NCI-H345 (cell line): ENCODE results near the gene EVA1B.

Experiments used
- DNase-seq: peaks from one replicate; lab custom pipeline; 2025; lab: John Stamatoyannopoulos, UW

EVA1B gene

GRCh38 chr1:36309397-36309796 lies 14.0 kb downstream of the EVA1B start:
- no peak for DNase-seq

- no peak for DNase-seq
Measured at GRCh38 chr1:36307601-36308330, 15.7 kb downstream of the EVA1B start.

DNA sequence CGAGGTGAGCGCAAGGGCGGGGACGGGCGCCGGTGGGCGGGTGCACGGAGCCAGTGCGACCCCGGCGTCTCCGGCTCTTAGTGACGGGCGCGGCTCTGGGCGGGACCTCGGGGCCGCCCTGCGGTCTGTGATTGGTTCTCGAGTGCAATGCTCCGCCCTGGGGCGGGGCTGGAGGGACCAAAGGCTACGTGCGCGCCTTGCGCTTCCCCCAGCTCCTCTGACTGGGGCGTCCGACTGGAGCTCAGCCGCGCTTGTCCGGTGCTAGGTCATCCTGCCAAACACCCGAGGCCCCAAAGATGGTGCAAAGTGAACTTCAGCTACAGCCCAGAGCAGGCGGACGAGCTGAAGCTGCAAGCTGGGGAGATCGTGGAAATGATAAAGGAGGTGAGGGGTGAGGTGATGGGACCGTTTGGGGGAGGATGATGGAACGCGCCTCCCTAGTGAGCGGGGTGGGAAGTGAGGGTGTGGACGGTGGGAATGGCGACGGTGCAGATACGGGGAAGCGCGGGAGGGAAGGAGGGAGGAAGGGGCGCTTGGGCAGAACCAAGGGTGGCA lies 16.5 kb downstream of the EVA1B start:
- peak; percentile 98 for DNase-seq

DNA sequence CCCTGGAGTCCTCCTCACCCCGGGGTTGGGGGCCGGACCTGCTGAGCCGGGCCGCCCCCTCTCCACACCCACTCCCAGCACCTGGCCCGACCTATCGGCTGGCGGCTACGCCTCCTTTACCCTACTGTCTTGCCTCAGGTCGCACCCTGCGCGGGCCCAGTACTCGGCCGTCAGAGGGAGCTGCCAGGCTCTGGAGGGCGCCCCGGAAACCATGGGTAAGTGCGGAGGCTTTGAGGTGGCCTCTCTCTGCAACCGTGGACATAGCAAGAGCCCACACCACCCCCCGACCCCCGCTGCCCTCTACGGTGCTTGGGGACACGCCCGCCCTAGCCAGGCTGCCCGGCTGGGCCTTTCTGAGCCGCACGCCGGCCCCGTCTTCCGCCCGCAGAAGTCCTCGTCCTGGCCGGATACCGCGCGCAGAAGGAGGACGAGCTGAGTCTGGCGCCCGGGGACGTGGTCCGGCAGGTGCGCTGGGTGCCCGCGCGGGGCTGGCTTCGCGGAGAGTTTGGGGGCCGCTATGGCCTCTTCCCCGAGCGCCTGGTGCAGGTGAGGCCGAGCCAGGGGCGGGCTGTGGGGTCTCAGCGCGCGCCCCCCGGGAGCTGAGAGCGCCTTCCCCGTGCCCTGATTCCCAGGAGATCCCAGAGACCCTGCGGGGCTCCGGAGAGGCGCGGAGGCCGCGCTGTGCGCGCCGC lies 17.1 kb downstream of the EVA1B start, which contains the start of gene SH3D21:
Gene SH3D21, plus strand, starts transcription at position 159 of the 692 bp plus-strand sequence. Its CDS starts 53 bp downstream, at position 212.
- peak; percentile 75 for DNase-seq

GRCh38 chr1:36305915-36306209 lies 17.6 kb downstream of the EVA1B start:
- DNase-seq: no peak

GRCh38 chr1:36304970-36305914 lies 18.2 kb downstream of the EVA1B start:
- no peak for DNase-seq

GRCh38 chr1:36304521-36304920 lies 18.9 kb downstream of the EVA1B start:
- DNase-seq: no peak

- DNase-seq: no peak
Measured at GRCh38 chr1:36303650-36304360, 19.6 kb downstream of the EVA1B start.

DNA sequence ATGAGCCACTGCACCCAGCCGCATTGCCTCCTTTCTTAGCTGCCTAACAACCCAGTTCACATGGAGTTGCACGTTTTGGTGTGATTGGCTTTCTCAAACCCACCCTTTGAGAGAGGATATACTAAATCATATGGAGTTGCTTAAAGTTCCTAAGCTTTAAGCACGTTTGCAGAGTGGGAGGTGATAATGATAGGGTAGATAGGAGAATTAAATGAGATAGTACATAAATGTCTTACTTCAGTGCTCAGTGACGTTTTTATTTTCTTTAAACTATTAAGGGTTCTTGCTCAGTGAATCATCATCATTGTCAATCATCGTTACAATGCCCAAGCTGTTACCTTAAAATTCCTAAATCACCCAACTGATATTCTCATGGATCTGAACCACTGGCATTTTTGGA lies 20.2 kb downstream of the EVA1B start:
- no peak for DNase-seq

- no peak for DNase-seq
Measured at GRCh38 chr1:36301220-36301619, 22.2 kb downstream of the EVA1B start.

- no peak for DNase-seq
Measured at GRCh38 chr1:36300526-36300925, 22.9 kb downstream of the EVA1B start.

DNA sequence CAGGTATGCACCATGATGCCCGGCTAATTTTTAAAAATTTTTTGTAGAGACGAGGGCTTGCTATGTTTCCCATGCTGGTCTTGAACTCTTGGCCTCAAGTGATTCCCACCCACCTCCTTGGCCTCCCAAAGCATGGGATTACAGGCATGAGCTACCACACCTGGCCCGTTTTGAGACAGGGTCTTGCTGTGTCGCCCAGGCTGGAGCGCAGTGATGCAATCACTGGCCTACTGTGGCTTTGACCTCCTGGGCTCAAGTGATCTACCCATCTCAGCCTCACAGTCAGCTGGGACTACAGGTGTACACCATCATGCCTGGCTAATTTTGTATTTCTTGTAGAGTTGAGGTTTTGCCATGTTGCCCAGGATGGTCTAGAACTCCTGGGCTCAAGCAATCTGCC lies 24.8 kb downstream of the EVA1B start:
- no peak for DNase-seq

GRCh38 chr1:36297062-36297461 lies 26.4 kb downstream of the EVA1B start:
- DNase-seq: no peak

DNA sequence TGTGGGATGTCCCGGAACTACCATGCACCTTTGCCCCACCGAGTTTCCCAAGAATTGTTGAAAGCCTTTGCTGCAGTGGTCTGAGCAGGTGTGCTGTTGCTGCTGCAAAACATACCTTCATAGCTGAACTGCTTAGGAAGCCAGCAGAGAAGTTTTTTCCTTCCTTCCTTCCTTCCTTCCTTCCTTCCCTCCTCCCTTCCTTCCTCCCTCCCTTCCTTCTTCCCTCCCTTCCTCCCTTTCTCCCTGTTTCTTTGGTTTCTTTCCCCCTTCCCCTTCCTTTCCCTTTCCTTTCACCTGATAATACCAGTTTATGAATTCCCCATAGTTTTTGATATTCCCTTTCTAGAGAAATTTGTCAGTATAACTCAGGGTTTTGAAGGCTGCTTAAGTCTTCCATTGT lies 28.1 kb downstream of the EVA1B start:
- no peak for DNase-seq

- DNase-seq: no peak
Measured at GRCh38 chr1:36287595-36287994, 35.9 kb downstream of the EVA1B start.

DNA sequence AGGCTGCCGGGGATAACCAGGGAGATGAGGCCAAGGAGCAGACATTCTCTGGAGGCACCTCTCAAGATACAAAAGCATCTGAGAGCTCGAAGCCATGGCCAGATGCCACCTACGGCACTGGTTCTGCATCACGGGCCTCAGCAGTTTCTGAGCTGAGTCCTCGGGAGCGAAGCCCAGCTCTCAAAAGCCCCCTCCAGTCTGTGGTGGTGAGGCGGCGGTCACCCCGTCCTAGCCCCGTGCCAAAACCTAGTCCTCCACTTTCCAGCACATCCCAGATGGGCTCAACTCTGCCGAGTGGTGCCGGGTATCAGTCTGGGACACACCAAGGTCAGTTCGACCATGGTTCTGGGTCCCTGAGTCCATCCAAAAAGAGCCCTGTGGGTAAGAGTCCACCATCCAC lies 36.6 kb downstream of the EVA1B start:
- no peak for DNase-seq

DNA sequence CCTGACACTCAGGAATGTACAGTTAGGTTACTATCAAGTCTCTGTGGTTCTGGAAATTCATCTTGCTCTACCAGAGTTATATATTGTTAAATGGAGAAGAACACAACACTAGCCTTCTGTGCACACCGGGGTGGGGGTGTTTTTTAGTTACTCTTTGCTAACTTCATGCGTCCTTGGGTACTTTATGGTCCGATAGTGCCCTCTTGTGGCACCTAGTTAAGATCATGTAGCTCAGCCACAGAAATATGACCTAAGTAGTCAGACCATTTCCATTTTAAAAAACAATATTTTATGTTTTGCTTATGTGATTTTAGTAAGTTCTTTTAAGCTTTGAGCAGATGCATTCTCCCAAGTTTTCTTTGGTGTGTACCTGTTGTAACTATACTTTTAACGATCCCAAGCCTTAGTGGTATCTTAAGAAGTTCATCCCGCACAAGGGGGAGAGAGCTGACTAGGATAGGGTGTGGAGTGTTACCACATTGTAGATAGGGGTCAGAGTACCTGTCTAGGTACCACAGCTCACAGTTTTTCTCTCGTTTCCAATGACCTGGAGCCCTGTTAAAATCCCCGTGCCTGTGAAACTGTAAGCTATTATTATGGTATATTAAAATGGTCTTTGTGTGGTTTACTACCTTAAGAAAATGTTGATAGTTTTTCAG lies 37.9 kb downstream of the EVA1B start:
- DNase-seq: peak; percentile 65

DNA sequence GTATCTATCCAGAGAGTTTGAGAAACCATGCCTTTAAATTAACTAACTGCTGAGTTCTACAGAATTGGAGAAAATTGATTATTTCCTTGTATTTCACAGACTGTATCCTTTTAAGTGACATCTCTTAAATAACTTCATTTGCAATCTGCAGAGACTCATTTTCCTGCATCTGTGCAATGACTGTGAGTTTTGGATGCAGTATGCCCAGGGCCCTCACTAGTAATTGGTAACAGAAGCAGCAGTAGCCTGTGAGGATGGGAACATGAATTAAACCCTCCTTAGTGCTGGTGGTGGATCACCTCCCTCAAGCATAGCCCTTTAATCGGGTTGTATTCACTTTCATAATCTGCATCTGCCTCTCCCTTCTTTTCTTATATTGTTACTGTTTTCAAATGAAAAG lies 38.9 kb downstream of the EVA1B start:
- no peak for DNase-seq

DNA sequence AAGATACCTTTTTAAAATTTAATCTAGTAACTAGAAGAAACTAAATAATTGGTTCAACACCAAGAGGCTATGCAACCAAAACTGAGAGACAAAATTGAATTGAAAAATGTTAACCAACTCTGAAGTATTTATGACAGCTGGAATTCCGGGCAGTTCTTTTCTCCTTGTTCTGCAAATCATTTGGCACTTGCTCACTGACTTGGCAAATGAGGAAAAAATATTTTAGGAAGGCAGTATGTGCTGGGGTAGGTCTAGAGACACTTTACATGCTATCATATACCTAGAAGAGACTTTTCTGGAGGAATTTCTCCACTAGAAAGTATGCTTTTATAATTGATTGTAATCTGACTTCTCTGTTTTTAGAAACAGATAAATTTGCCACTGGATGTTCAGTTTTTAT lies 39.4 kb downstream of the EVA1B start:
- no peak for DNase-seq

DNA sequence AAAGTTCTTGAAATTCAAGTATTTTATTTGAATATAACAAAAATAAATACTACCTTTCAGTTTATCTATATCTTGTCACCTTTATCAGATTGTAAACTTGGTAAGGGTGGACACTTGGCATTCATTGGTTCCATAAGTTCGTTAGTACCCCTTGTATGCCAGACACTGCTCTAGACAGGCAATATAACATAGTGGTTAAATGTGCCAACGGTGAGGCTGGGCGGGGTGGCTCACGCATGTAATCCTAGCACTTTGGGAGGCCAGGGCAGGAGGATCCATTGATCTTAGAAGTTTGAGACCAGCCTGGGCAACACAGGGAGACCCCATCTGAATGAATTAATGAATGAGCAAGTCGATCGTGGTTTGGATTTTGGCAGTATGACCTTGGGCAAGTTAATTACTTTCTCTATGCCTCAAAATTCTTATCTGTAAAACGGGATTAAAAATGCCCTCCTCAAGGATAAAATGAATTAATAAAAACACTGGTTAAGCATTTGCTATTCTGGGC lies 43.6 kb downstream of the EVA1B start:
- no peak for DNase-seq
